SK-N-SH treated with all-trans-retinoic acid at 6 μM for 48 hours (cell line): ENCODE measurements around the gene ACKR3.

Experiments
- ATAC-seq: fragments of 200-7000 bp; cut with Tn5 transposase; 3 replicates; pipeline ENCODE4 v1.9.1; 2020; ENCODE audit warnings: mild to moderate bottlenecking, moderate library complexity
- ARNTL ChIP-seq: fragments of 450-650 bp; formaldehyde crosslinking; IDR thresholded peaks from 2 replicates; pipeline ENCODE4 v1.5.0; 2020; ENCODE audit warnings: low read depth, mild to moderate bottlenecking, moderate library complexity, borderline replicate concordance
- BACH2 ChIP-seq: fragments of 250-450 bp; sonication (Bioruptor Pico); IDR thresholded peaks from 2 replicates; pipeline ENCODE4 v1.9.0; 2021; ENCODE audit warnings: mild to moderate bottlenecking, borderline replicate concordance
- CREB5 ChIP-seq: fragments of 250-450 bp; sonication (Bioruptor Pico); IDR thresholded peaks from 2 replicates; pipeline ENCODE4 v1.5.1; 2020; ENCODE audit warnings: low read depth, mild to moderate bottlenecking, moderate library complexity
- CSDC2 ChIP-seq: fragments of 250-450 bp; sonication (Bioruptor Pico); IDR thresholded peaks from 2 replicates; pipeline ENCODE4 v1.5.0; 2020; ENCODE audit warnings: mild to moderate bottlenecking, moderate library complexity
- CSRNP3 ChIP-seq: fragments of 250-450 bp; sonication (Bioruptor Pico); IDR thresholded peaks from 2 replicates; pipeline ENCODE4 v1.5.1; 2021; ENCODE audit warnings: mild to moderate bottlenecking, moderate library complexity
- ESRRG ChIP-seq: fragments of 250-450 bp; sonication (Bioruptor Pico); IDR thresholded peaks from 2 replicates; pipeline ENCODE4 v1.6.1; 2021; ENCODE audit warnings: mild to moderate bottlenecking
- GLIS3 ChIP-seq: fragments of 250-450 bp; sonication (Bioruptor Pico); IDR thresholded peaks from 2 replicates; pipeline ENCODE4 v1.5.0; 2020; ENCODE audit warnings: mild to moderate bottlenecking, moderate library complexity
- ISL1 ChIP-seq: fragments of 250-450 bp; sonication (Bioruptor Pico); IDR thresholded peaks from 2 replicates; pipeline ENCODE4 v2.1.2; 2022; ENCODE audit warnings: mild to moderate bottlenecking, moderate library complexity
- OSR1 ChIP-seq: fragments of 250-450 bp; sonication (Bioruptor Pico); IDR thresholded peaks from 2 replicates; pipeline ENCODE4 v1.8.0; 2022; ENCODE audit warnings: moderate library complexity, mild to moderate bottlenecking, inconsistent platforms
- PATZ1 ChIP-seq: fragments of 250-450 bp; sonication (Bioruptor Pico); IDR thresholded peaks from 2 replicates; pipeline ENCODE4 v1.8.0; 2020; ENCODE audit warnings: mild to moderate bottlenecking, moderate library complexity, borderline replicate concordance
- POU6F1 ChIP-seq: fragments of 250-450 bp; sonication (Bioruptor Pico); IDR thresholded peaks from 2 replicates; pipeline ENCODE4 v1.8.0; 2021; ENCODE audit warnings: low read depth, mild to moderate bottlenecking, moderate library complexity, borderline replicate concordance
- PPARA ChIP-seq: fragments of 250-450 bp; sonication (Bioruptor Pico); IDR thresholded peaks from 2 replicates; pipeline ENCODE4 v1.5.0; 2020; ENCODE audit warnings: mild to moderate bottlenecking, borderline replicate concordance
- RARB ChIP-seq: fragments of 250-450 bp; sonication (Bioruptor Pico); IDR thresholded peaks from 2 replicates; pipeline ENCODE4 v1.8.0; 2021; ENCODE audit warnings: mild to moderate bottlenecking, moderate library complexity
- SNAI2 ChIP-seq: fragments of 250-450 bp; sonication (Bioruptor Pico); IDR thresholded peaks from 2 replicates; pipeline ENCODE4 v1.5.0; 2020; ENCODE audit warnings: mild to moderate bottlenecking, moderate library complexity
- TCF4 ChIP-seq: fragments of 250-450 bp; sonication (Bioruptor Pico); IDR thresholded peaks from 2 replicates; pipeline ENCODE4 v1.8.0; 2021; ENCODE audit warnings: mild to moderate bottlenecking, moderate library complexity, borderline replicate concordance
- TOX ChIP-seq: fragments of 250-450 bp; sonication (Bioruptor Pico); IDR thresholded peaks from 2 replicates; pipeline ENCODE4 v1.8.0; 2021; ENCODE audit warnings: mild to moderate bottlenecking, moderate library complexity, borderline replicate concordance
- ZC3H10 ChIP-seq: fragments of 250-450 bp; sonication (Bioruptor Pico); IDR thresholded peaks from 2 replicates; pipeline ENCODE4 v1.5.1; 2021; ENCODE audit warnings: mild to moderate bottlenecking, moderate library complexity
- ZFP30 ChIP-seq: fragments of 450-650 bp; formaldehyde crosslinking; IDR thresholded peaks from 2 replicates; pipeline ENCODE4 v1.5.0; 2022; ENCODE audit warnings: mild to moderate bottlenecking, moderate library complexity
- ZNF565 ChIP-seq: fragments of 450-650 bp; formaldehyde crosslinking; conservative IDR thresholded peaks from 2 replicates; pipeline ENCODE4 v1.5.0; 2020; ENCODE audit warnings: low read depth, mild to moderate bottlenecking, moderate library complexity
- ZNF8 ChIP-seq: fragments of 450-650 bp; formaldehyde crosslinking; IDR thresholded peaks from 2 replicates; pipeline ENCODE4 v1.5.0; 2020; ENCODE audit warnings: mild to moderate bottlenecking, moderate library complexity

Gene ACKR3

GRCh38 chr2:236579746-236580315 is 10.2 kb downstream of the ACKR3 start:
- TF ChIP-seq POU6F1 (CRISPR knock-in tag) (no peak), PPARA (CRISPR knock-in tag) (no peak), ZC3H10 (CRISPR knock-in tag) (no peak), PATZ1 (CRISPR knock-in tag) (no peak), CREB5 (no peak), ZNF565 (CRISPR knock-in tag) (no peak), ESRRG (CRISPR knock-in tag) (no peak), OSR1 (CRISPR knock-in tag) (no peak), CSRNP3 (CRISPR knock-in tag) (no peak), GLIS3 (CRISPR knock-in tag) (no peak), BACH2 (no peak), SNAI2 (CRISPR knock-in tag) (no peak), CSDC2 (CRISPR knock-in tag) (no peak)
- no peak for ATAC-seq

GRCh38 chr2:236580746-236581355 is 11.2 kb downstream of the ACKR3 start:
- ATAC-seq: no peak

GRCh38 chr2:236581546-236581945 is 11.9 kb downstream of the ACKR3 start:
- no peak for ATAC-seq
- no peak for TF ChIP-seq CREB5
- no peak for TF ChIP-seq POU6F1 (CRISPR knock-in tag)
- TF ChIP-seq GLIS3 (CRISPR knock-in tag): no peak
- no peak for TF ChIP-seq ZNF8
- TF ChIP-seq ESRRG (CRISPR knock-in tag): no peak
- no peak for TF ChIP-seq ZNF565 (CRISPR knock-in tag)
- no peak for TF ChIP-seq ZFP30 (CRISPR knock-in tag)
- TF ChIP-seq ISL1 (CRISPR knock-in tag): no peak
- no peak for TF ChIP-seq BACH2
- no peak for TF ChIP-seq PPARA (CRISPR knock-in tag)
- TF ChIP-seq PATZ1 (CRISPR knock-in tag): no peak
- TF ChIP-seq RARB (CRISPR knock-in tag): no peak
- TF ChIP-seq SNAI2 (CRISPR knock-in tag): no peak
- no peak for TF ChIP-seq CSRNP3 (CRISPR knock-in tag)
- no peak for TF ChIP-seq OSR1 (CRISPR knock-in tag)
- TF ChIP-seq ZC3H10 (CRISPR knock-in tag): no peak
- no peak for TF ChIP-seq ARNTL
- TF ChIP-seq TOX (CRISPR knock-in tag): no peak
- TF ChIP-seq TCF4 (CRISPR knock-in tag): no peak

More at GRCh38 chr2:236580746-236581355, 11.2 kb downstream of the ACKR3 start:
- no peak for TF ChIP-seq SNAI2 (CRISPR knock-in tag)
- TF ChIP-seq TCF4 (CRISPR knock-in tag): no peak
- TF ChIP-seq CSDC2 (CRISPR knock-in tag): no peak
